OCI-LY1 (cell line): ENCODE data around the gene TENM4.
"Not testable (repeated sequence)": the region's sequence is repeated elsewhere in the genome, so short reads cannot be mapped to it uniquely, and the experiment has no call there.

ENCODE experiments used
- H2AFZ ChIP-seq: fragments of 200-600 bp; sonication (generic), shearing (Covaris generic); 2 replicates; pipeline ENCODE4 v1.6.0; 2014; ENCODE audit warnings: antibody characterized with exemption, mild to moderate bottlenecking, low read length
- H3F3A ChIP-seq: fragments of 200-600 bp; sonication (generic), shearing (Covaris generic); 2 replicates; pipeline ENCODE4 v1.6.0; 2014; ENCODE audit warnings: mild to moderate bottlenecking, antibody characterized with exemption, low read length, moderate library complexity; ENCODE audit not compliant: insufficient read depth
- H3K27ac ChIP-seq: fragments of 200-600 bp; sonication (generic); 2 replicates; pipeline ENCODE4 v1.5.1; 2014; ENCODE audit warnings: low read length, mixed run types, mild to moderate bottlenecking, low read depth; ENCODE audit not compliant: poor library complexity, severe bottlenecking
- H3K27me3 ChIP-seq: fragments of 200-600 bp; sonication (generic); 2 replicates; pipeline ENCODE4 v1.6.0; 2014; ENCODE audit warnings: antibody characterized with exemption, mild to moderate bottlenecking, low read length, moderate library complexity; ENCODE audit not compliant: insufficient read depth
- H3K36me3 ChIP-seq: fragments of 200-600 bp; sonication (generic); 2 replicates; pipeline ENCODE4 v1.6.1; 2014; ENCODE audit warnings: mild to moderate bottlenecking, antibody characterized with exemption, low read length, moderate library complexity, mixed read lengths; ENCODE audit not compliant: insufficient read depth
- H3K4me1 ChIP-seq: fragments of 200-600 bp; sonication (generic); 2 replicates; pipeline ENCODE4 v1.5.1; 2014; ENCODE audit warnings: mild to moderate bottlenecking, low read length, moderate library complexity; ENCODE audit not compliant: insufficient read depth, severe bottlenecking
- H3K4me2 ChIP-seq: fragments of 200-600 bp; sonication (generic), shearing (Covaris generic); 2 replicates; pipeline ENCODE4 v1.6.1; 2014; ENCODE audit warnings: low read length
- H3K4me3 ChIP-seq: fragments of 200-600 bp; sonication (generic); 2 replicates; pipeline ENCODE4 v1.5.1; 2014; ENCODE audit warnings: low read length, low read depth, mild to moderate bottlenecking, mixed read lengths; ENCODE audit not compliant: poor library complexity, severe bottlenecking
- H3K79me2 ChIP-seq: fragments of 200-600 bp; shearing (Covaris generic); 2 replicates; pipeline ENCODE4 v1.6.1; 2016; ENCODE audit warnings: mixed run types, low read length, mixed read lengths; ENCODE audit not compliant: insufficient read depth
- H3K9ac ChIP-seq: fragments of 200-600 bp; sonication (generic), shearing (Covaris generic); 2 replicates; pipeline ENCODE4 v1.6.1; 2014; ENCODE audit warnings: mild to moderate bottlenecking, low read length, mixed read lengths
- H3K9me2 ChIP-seq: fragments of 200-600 bp; sonication (generic), shearing (Covaris generic); 2 replicates; pipeline ENCODE4 v1.6.1; 2014; ENCODE audit warnings: low read depth, mild to moderate bottlenecking, low read length, mixed read lengths
- H3K9me3 ChIP-seq: fragments of 200-600 bp; shearing (Covaris generic); 2 replicates; pipeline ENCODE4 v1.6.1; 2014; ENCODE audit warnings: low read length, mixed read lengths
- H4K20me1 ChIP-seq: fragments of 200-600 bp; sonication (generic), shearing (Covaris generic); 2 replicates; pipeline ENCODE4 v1.6.0; 2016; ENCODE audit warnings: mild to moderate bottlenecking, low read length; ENCODE audit not compliant: insufficient read depth
- EZH2 ChIP-seq: fragments of 200-600 bp; sonication (generic), shearing (Covaris generic); IDR thresholded peaks from 2 replicates; pipeline ENCODE4 v1.8.0; 2017; ENCODE audit warnings: borderline replicate concordance, mixed run types, mild to moderate bottlenecking, antibody characterized with exemption, low read length, moderate library complexity, mixed read lengths
- TF ChIP-seq, protein P1 (sequence below): fragments of 200-600 bp; sonication (generic), shearing (Covaris generic); IDR thresholded peaks from 2 replicates; pipeline ENCODE4 v1.5.1; 2017; ENCODE audit warnings: mild to moderate bottlenecking, antibody characterized with exemption, low read length, moderate library complexity, mixed read lengths

Gene TENM4

DNA sequence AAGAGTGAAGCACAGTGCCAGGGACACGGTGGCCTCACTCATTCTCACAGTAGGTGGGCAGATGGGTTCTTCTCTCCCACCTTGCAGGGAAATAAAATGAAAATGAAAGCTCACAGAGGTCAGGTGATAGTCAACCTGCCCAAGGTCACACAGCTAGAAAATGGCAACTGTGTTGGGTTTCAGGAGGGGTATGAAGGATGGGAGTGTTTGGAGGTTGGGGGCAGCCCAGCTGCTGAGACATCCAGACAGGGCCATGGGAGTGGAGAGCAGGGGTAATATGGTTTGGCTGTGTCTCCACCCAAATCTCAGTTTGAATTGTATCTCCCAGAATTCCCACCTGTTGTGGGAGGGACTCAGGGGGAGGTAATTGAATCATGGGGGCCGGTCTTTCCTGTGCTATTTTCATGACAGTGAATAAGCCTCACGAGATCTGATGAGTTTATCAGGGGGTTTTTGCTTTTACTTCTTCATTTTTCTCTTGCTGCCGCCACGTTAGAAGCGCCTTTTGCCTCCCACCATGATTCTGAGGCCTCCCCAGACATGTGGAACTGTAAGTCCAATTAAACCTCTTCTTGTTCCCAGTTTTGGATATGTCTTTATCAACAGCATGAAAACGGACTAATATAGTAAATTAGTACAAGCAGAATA lies 247.0 kb downstream of the TENM4 start:
- Histone ChIP-seq H3K27me3 (no peaks in the 10 kb centered on the region), H3K9me3 (no peaks in the 10 kb centered on the region), H3K9ac (no peak overlapping the region), H3K36me3 (no peaks in the 10 kb centered on the region), H3K4me3 (no peak overlapping the region), H3K4me1 (no peaks in the 10 kb centered on the region), H3K4me2 (no peak overlapping the region), H2AFZ (no peak overlapping the region), H3K9me2 (no peaks in the 10 kb centered on the region), H4K20me1 (no peaks in the 10 kb centered on the region), H3K79me2 (no peaks in the 10 kb centered on the region), H3F3A (no peaks in the 10 kb centered on the region), H3K27ac (no peak overlapping the region)
- TF ChIP-seq, protein P1, sequence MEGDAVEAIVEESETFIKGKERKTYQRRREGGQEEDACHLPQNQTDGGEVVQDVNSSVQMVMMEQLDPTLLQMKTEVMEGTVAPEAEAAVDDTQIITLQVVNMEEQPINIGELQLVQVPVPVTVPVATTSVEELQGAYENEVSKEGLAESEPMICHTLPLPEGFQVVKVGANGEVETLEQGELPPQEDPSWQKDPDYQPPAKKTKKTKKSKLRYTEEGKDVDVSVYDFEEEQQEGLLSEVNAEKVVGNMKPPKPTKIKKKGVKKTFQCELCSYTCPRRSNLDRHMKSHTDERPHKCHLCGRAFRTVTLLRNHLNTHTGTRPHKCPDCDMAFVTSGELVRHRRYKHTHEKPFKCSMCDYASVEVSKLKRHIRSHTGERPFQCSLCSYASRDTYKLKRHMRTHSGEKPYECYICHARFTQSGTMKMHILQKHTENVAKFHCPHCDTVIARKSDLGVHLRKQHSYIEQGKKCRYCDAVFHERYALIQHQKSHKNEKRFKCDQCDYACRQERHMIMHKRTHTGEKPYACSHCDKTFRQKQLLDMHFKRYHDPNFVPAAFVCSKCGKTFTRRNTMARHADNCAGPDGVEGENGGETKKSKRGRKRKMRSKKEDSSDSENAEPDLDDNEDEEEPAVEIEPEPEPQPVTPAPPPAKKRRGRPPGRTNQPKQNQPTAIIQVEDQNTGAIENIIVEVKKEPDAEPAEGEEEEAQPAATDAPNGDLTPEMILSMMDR: no peak
- TF ChIP-seq EZH2: no peak

DNA sequence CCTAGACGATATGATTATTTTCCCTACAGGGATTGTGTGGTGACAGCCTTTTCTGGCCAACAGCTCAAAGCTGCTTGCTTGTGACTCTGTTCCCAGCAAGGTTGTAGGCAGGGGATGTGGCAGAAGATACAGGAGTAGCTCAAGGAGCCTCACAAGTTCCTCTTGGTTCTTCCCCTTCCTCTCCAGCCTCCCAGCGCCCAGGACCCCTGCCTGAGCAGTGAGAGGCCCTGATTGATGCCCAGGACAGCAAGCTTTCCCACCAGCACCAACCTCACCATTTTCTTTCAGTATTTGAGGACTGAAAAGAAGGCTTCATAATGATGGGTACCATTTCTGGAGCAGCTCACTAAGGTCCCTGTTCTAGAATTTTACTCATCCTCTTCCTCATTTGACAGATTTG lies 248.0 kb downstream of the TENM4 start:
- no peaks in the 10 kb centered on the region for H3K27me3 ChIP-seq
- no peak overlapping the region for H3K27ac ChIP-seq
- H3K79me2 ChIP-seq: no peaks in the 10 kb centered on the region
- no peaks in the 10 kb centered on the region for H3K9me3 ChIP-seq
- no peak overlapping the region for H3K9ac ChIP-seq
- H4K20me1 ChIP-seq: no peaks in the 10 kb centered on the region
- no peak overlapping the region for H2AFZ ChIP-seq
- H3K36me3 ChIP-seq: no peaks in the 10 kb centered on the region
- H3K4me1 ChIP-seq: no peaks in the 10 kb centered on the region
- no peak overlapping the region for H3K4me2 ChIP-seq
- no peak for TF ChIP-seq EZH2
- TF ChIP-seq, protein P1: no peak
- no peak overlapping the region for H3K4me3 ChIP-seq
- H3K9me2 ChIP-seq: no peaks in the 10 kb centered on the region
- no peaks in the 10 kb centered on the region for H3F3A ChIP-seq

GRCh38 chr11:79191716-79192115 lies 249.1 kb downstream of the TENM4 start:
- not testable (repeated sequence) for H3K9me3 ChIP-seq, H3K79me2 ChIP-seq, H3F3A ChIP-seq, H3K27me3 ChIP-seq, H4K20me1 ChIP-seq, H3K4me3 ChIP-seq, H3K4me2 ChIP-seq, H2AFZ ChIP-seq, H3K36me3 ChIP-seq, H3K4me1 ChIP-seq, H3K9ac ChIP-seq, H3K27ac ChIP-seq, H3K9me2 ChIP-seq

DNA sequence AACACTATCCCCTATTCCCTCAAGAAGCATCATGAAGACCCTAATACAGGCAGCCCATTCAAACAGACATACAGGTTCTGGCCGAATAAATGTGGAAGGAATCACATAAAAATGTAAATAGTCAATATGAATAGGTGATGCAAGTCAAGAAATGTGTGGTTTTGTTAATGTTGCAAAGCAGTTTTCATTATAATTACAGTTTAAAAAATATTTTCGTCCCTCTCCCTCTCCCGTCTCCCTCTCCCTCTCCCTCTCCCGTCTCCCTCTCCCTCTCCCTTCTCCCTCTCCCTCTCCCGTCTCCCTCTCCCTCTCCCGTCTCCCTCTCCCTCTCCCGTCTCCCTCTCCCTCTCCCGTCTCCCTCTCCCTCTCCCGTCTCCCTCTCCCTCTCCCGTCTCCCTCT lies 250.3 kb downstream of the TENM4 start:
- H3K9ac ChIP-seq, H3K9me2 ChIP-seq, H3K27me3 ChIP-seq, H3F3A ChIP-seq, H3K27ac ChIP-seq, H3K4me2 ChIP-seq, H3K79me2 ChIP-seq, H4K20me1 ChIP-seq, H3K9me3 ChIP-seq, H3K4me3 ChIP-seq, H3K36me3 ChIP-seq, H2AFZ ChIP-seq, H3K4me1 ChIP-seq: not testable (repeated sequence)
